HCT116 (cell line): ENCODE data around the gene TPM4.

Source experiments
- CBX3 ChIP-seq: IDR thresholded peaks from 2 replicates; pipeline ENCODE4 v1.6.1; 2012; ENCODE audit warnings: low read depth
- CTCF ChIP-seq, 3 experiments: fragments of 200-600 bp in 1 of 3; sonication (generic) in 1 of 3; IDR thresholded peaks in 2 of 3; conservative IDR thresholded peaks in 1 of 3; 2 replicates each; pipeline ENCODE4 v1.5.1; 2012 to 2017; ENCODE audit warnings: low read depth in 2 of 3, low read length in 2 of 3, antibody characterized with exemption in 1 of 3, borderline replicate concordance in 1 of 3, control low read depth in 1 of 3, mild to moderate bottlenecking in 1 of 3, mixed read lengths in 1 of 3, mixed run types in 1 of 3, moderate library complexity in 1 of 3; ENCODE audit not compliant: insufficient read depth in 1 of 3
- EZH2 ChIP-seq: fragments of 200-600 bp; sonication (generic); IDR thresholded peaks from 2 replicates; pipeline ENCODE4 v1.6.1; 2017; ENCODE audit warnings: antibody characterized with exemption, mixed run types
- POLR2A ChIP-seq: IDR thresholded peaks from 2 replicates; pipeline ENCODE4 v1.7.0; 2011; ENCODE audit warnings: borderline replicate concordance; ENCODE audit not compliant: insufficient read depth, insufficient read length; ENCODE audit errors: extremely low read depth
- SP1 ChIP-seq: IDR thresholded peaks from 2 replicates; pipeline ENCODE4 v1.6.1; 2012; ENCODE audit warnings: low read depth
- ZNF274 ChIP-seq: fragments of 200-500 bp; sonication (Bioruptor generic); IDR thresholded peaks from 2 replicates; pipeline ENCODE4 v1.6.1; 2014; ENCODE audit warnings: mild to moderate bottlenecking, low read depth, low read length, inconsistent platforms

GRCh38 chr19:16060294-16060693, 16.0 kb upstream of the TPM4 start:
- TF ChIP-seq POLR2A (no peak), ZNF274 (no peak), EZH2 (no peak), CTCF (IDR thresholded peaks at IDR 0.05 in 2 of 3, conservative IDR thresholded peaks at IDR 0.05 in 1 of 3; ENCODE audit: borderline replicate concordance in 1 of 3, insufficient read depth in 1 of 3, low read depth in 2 of 3, low read length in 2 of 3) (no peak), SP1 (no peak), CBX3 (no peak)
